GM12878 (cell line): Measurements from ENCODE around the gene ALX4. TPM values are rescaled to one million over a fixed set of nuclear protein-coding genes. Genes with fewer than 3 reads are reported as not detected.

Experiments
- ATAC-seq: fragments of 200-7000 bp; cut with Tn5 transposase; 3 replicates; pipeline ENCODE4 v1.9.1; 2020; ENCODE audit warnings: mild to moderate bottlenecking, moderate library complexity
- BruUV-seq: library from RNA; stranded (reverse); fragments of 400-500 nt; replicated peaks from 2 replicates; lab custom pipeline; 2021; lab: Mats Ljungman, UMichigan
- CTCF ChIA-PET: fragments of 300-600 bp; sonication (Branson Sonifier 250); formaldehyde crosslinking; extraction: SDS; loops from one replicate; lab custom pipeline; 2021; ENCODE audit warnings: inconsistent platforms; lab: Yijun Ruan, JAX
- POLR2A ChIA-PET: fragments of 350-600 bp; formaldehyde crosslinking; extraction: SDS; loops from one replicate; lab custom pipeline; 2021; ENCODE audit warnings: inconsistent platforms; lab: Charles Lee
- RAD21 ChIA-PET: fragments of 300-600 bp; sonication (Branson Sonifier 250); formaldehyde crosslinking; loops from one replicate; lab custom pipeline; 2023; ENCODE audit warnings: antibody characterized with exemption; ENCODE audit not compliant: unreplicated experiment; lab: Charles Lee
- SMC1A ChIA-PET: fragments of 300-600 bp; sonication (Branson Sonifier 250); formaldehyde crosslinking; loops from one replicate; lab custom pipeline; 2023; ENCODE audit not compliant: unreplicated experiment, uncharacterized antibody; lab: Charles Lee
- DNase-seq: peaks from one replicate; pipeline ENCODE4 v3.0.0-alpha.2; 2011; ENCODE audit warnings: low read depth, low spot score
- FAIRE-seq: peaks from 3 replicates; lab custom pipeline; 2011; peaks lifted over from hg19 to GRCh38; lab: Jason Lieb, UNC
- H2AFZ ChIP-seq: 2 replicates; pipeline ENCODE4 v1.6.0; 2011; ENCODE audit warnings: low read depth, low read length, control low read depth; ENCODE audit not compliant: control insufficient read depth
- H3K27ac ChIP-seq: 2 replicates; pipeline ENCODE4 v1.5.1; 2011; ENCODE audit warnings: control low read depth; ENCODE audit not compliant: control insufficient read depth, insufficient read depth
- H3K27me3 ChIP-seq, 2 experiments: replicated peaks in 1 of 2; 2 replicates each; pipeline versions ENCODE4 v1.6.0 to v1.6.1; 2011; ENCODE audit warnings: low read length in 1 of 2; ENCODE audit not compliant: control insufficient read depth in 2 of 2, insufficient read depth in 2 of 2
- H3K36me3 ChIP-seq, 2 experiments: 2 replicates each; pipeline ENCODE4 v1.5.1; 2011; ENCODE audit warnings: low read length in 1 of 2; ENCODE audit not compliant: control insufficient read depth in 2 of 2, insufficient read depth in 2 of 2
- H3K4me1 ChIP-seq: 2 replicates; pipeline ENCODE4 v1.6.1; 2011; ENCODE audit warnings: mild to moderate bottlenecking, low read length, moderate library complexity, mixed read lengths; ENCODE audit not compliant: control insufficient read depth, insufficient read depth
- H3K4me2 ChIP-seq: 2 replicates; pipeline ENCODE4 v1.6.0; 2011; ENCODE audit warnings: control low read depth; ENCODE audit not compliant: control insufficient read depth, insufficient read depth
- H3K4me3 ChIP-seq: fragments of 200-600 bp; sonication (generic); 2 replicates; pipeline ENCODE4 v1.5.1; 2016
- H3K79me2 ChIP-seq: 2 replicates; pipeline ENCODE4 v1.6.0; 2011; ENCODE audit warnings: low read length; ENCODE audit not compliant: control insufficient read depth, insufficient read depth
- H3K9ac ChIP-seq: 2 replicates; pipeline ENCODE4 v1.8.0; 2011; ENCODE audit warnings: low read length, control low read depth, mixed read lengths; ENCODE audit not compliant: control insufficient read depth, insufficient read depth
- H3K9me3 ChIP-seq: replicated peaks from 3 replicates; pipeline ENCODE4 v1.5.1; 2011; ENCODE audit warnings: mild to moderate bottlenecking, low read length; ENCODE audit not compliant: control insufficient read depth, insufficient read depth
- H4K20me1 ChIP-seq: 2 replicates; pipeline ENCODE4 v1.6.0; 2011; ENCODE audit not compliant: control insufficient read depth, insufficient read depth
- CREB1 ChIP-seq: IDR thresholded peaks from 2 replicates; pipeline ENCODE4 v1.6.1; 2012; ENCODE audit warnings: low read depth, mild to moderate bottlenecking, inconsistent platforms
- FOXK2 ChIP-seq: fragments of 450-650 bp; IDR thresholded peaks from 2 replicates; pipeline ENCODE4 v1.6.1; 2017; ENCODE audit warnings: mild to moderate bottlenecking, moderate library complexity
- GATAD2B ChIP-seq: fragments of 450-650 bp; conservative IDR thresholded peaks from 2 replicates; pipeline ENCODE4 v1.6.1; 2017; ENCODE audit warnings: low read depth, mild to moderate bottlenecking, moderate library complexity
- NFIC ChIP-seq: IDR thresholded peaks from 2 replicates; pipeline ENCODE4 v1.6.1; 2012; ENCODE audit warnings: low read depth, mild to moderate bottlenecking, inconsistent platforms, low read length, moderate library complexity
- PAX8 ChIP-seq: fragments of 450-650 bp; IDR thresholded peaks from 2 replicates; pipeline ENCODE4 v1.6.1; 2017; ENCODE audit warnings: mild to moderate bottlenecking, moderate library complexity
- SMAD1 ChIP-seq: fragments of 450-650 bp; IDR thresholded peaks from 2 replicates; pipeline ENCODE4 v1.6.1; 2018; ENCODE audit warnings: mild to moderate bottlenecking, low read depth; ENCODE audit not compliant: partially characterized antibody
- SMARCA5 ChIP-seq: fragments of 450-650 bp; IDR thresholded peaks from 2 replicates; pipeline ENCODE4 v1.6.1; 2017; ENCODE audit warnings: mild to moderate bottlenecking
- SMC3 ChIP-seq: IDR thresholded peaks from 2 replicates; pipeline ENCODE4 v1.6.1; 2011; ENCODE audit warnings: low read length, improper control_type of control experiment, borderline replicate concordance
- STAT1 ChIP-seq: fragments of 450-650 bp; conservative IDR thresholded peaks from 2 replicates; pipeline ENCODE4 v1.6.1; 2014; ENCODE audit warnings: antibody characterized with exemption, mild to moderate bottlenecking
- TCF7 ChIP-seq: IDR thresholded peaks from 2 replicates; pipeline ENCODE4 v1.6.1; 2014; ENCODE audit warnings: antibody characterized with exemption, borderline replicate concordance
- ZNF384 ChIP-seq: IDR thresholded peaks from 2 replicates; pipeline ENCODE4 v1.6.1; 2012; ENCODE audit warnings: low read depth, mild to moderate bottlenecking, low read length, improper control_type of control experiment, borderline replicate concordance
- WGBS: methylation state at CpG from one replicate; pipeline ENCODE4 v1.1.6; 2016; ENCODE audit warnings: low lambda C conversion rate; ENCODE audit not compliant: insufficient replicate concordance, insufficient coverage; ENCODE audit errors: missing lambda C conversion rate; 5-methylcytosine and 5-hydroxymethylcytosine counted together
- in situ Hi-C: fragments of 300-500 bp; cut with MboI; formaldehyde crosslinking; loops from 9 replicates; pipeline ENCODE4 v1.14.3; 2018; ENCODE audit warnings: mixed read lengths
- intact Hi-C: fragments of 100-400 bp; cut with micrococcal nuclease; formaldehyde crosslinking; loops from one replicate; pipeline ENCODE4 v1.14.2; 2022; ENCODE audit not compliant: unreplicated experiment
- polyA plus RNA-seq, 11 experiments: library from polyadenylated mRNA; depleted of rRNA in 4 of 11; unstranded in 6 of 11; stranded (reverse) in 5 of 11; fragments of >200 nt; fragmentation: Nextera tagmentation in 4 of 11; fragmentation: Illumina TruSeq in 1 of 11; extraction: Ambion mirVana in 4 of 11; extraction: Trizol in 1 of 11; gene quantifications; 1 replicate in 1 of 11; 2 replicates in 10 of 11; pipeline versions ENCODE4 v1.2.1 to v1.2.3, GENCODE V29; 2011 to 2016; ENCODE audit warnings: inconsistent platforms in 2 of 11, missing spikeins in 2 of 11, low read depth in 1 of 11
- total RNA-seq, 4 experiments: library from RNA; depleted of rRNA in 3 of 4; stranded (reverse); fragments of >200 nt in 3 of 4; fragmentation: Illumina TruSeq in 1 of 4; extraction: Trizol in 1 of 4; gene quantifications; 2 replicates each; pipeline versions ENCODE4 v1.2.1 to v1.2.3, GENCODE V29; 2013 to 2021
- TF ChIP-seq, protein P1 (sequence below): IDR thresholded peaks from 2 replicates; pipeline ENCODE4 v1.6.1; 2011; ENCODE audit warnings: low read depth, mild to moderate bottlenecking, low read length, moderate library complexity, borderline replicate concordance; ENCODE audit errors: extremely low read depth
- TF ChIP-seq, protein P2 (sequence below): IDR thresholded peaks from 2 replicates; pipeline ENCODE4 v1.6.1; 2012; ENCODE audit warnings: low read length, inconsistent platforms
- TF ChIP-seq, protein P3 (sequence below): IDR thresholded peaks from 2 replicates; pipeline ENCODE4 v1.6.1; 2012; ENCODE audit warnings: low read depth, low read length, improper control_type of control experiment

Gene ALX4
- total and polyA plus RNA-seq, 10 of the 15 experiments (the other 5 are each of a cell fraction or from before 2014, with no cell fraction given) = not detected

DNA sequence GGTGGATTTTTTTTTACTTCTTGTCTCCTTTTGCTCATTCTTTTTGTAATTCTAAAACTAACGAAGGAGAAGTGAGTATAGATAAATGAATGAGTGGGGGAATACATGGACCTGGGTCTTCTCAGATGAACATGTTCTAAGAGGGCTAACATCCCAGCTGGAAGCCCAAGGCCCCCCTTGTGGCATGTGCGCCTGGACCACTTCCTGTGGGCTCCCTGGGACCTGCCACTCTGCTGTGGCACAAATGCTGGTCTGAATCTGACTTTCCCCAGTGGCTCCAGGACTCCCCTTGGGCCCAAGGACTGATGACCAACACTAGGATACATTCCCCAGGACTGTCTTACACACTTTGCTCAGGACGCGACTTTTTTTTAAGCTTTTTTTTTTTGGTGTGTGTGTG is 32.7 kb upstream of the ALX4 start:
- peaks cover 1 to 5% of the 10 kb centered on the region in 2 experiments; a peak in 3 of 4 replicates for H3K27me3 ChIP-seq
- BruUV-seq = no TSS peak
- WGBS = 63% methylated on average over 4 of the region's 4 CpGs
- ChIA-PET POLR2A (no interaction called here), RAD21 (no interaction called here), SMC1A (no interaction called here), CTCF (no interaction called here)
- H3K79me2 ChIP-seq = no peaks in the 10 kb centered on the region
- no peaks in the 10 kb centered on the region for H4K20me1 ChIP-seq
- in situ Hi-C loops (no loop called here), intact Hi-C loops (no loop called here)
- no peaks in the 10 kb centered on the region for H3K4me1 ChIP-seq
- H3K4me2 ChIP-seq = no peak overlapping the region
- H3K4me3 ChIP-seq = no peak overlapping the region
- no peak for ATAC-seq
- H3K27ac ChIP-seq = no peak overlapping the region
- H3K9me3 ChIP-seq = no peaks in the 10 kb centered on the region
- no peak for DNase-seq
- no peaks in the 10 kb centered on the region for H3K36me3 ChIP-seq
- no peak for TF ChIP-seq PAX8
- TF ChIP-seq SMARCA5 = no peak
- TF ChIP-seq, protein P1, sequence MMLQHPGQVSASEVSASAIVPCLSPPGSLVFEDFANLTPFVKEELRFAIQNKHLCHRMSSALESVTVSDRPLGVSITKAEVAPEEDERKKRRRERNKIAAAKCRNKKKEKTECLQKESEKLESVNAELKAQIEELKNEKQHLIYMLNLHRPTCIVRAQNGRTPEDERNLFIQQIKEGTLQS = no peak
- TF ChIP-seq, protein P2, sequence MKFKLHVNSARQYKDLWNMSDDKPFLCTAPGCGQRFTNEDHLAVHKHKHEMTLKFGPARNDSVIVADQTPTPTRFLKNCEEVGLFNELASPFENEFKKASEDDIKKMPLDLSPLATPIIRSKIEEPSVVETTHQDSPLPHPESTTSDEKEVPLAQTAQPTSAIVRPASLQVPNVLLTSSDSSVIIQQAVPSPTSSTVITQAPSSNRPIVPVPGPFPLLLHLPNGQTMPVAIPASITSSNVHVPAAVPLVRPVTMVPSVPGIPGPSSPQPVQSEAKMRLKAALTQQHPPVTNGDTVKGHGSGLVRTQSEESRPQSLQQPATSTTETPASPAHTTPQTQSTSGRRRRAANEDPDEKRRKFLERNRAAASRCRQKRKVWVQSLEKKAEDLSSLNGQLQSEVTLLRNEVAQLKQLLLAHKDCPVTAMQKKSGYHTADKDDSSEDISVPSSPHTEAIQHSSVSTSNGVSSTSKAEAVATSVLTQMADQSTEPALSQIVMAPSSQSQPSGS = no peak
- no peak for TF ChIP-seq STAT1
- TF ChIP-seq NFIC = no peak
- TF ChIP-seq, protein P3, sequence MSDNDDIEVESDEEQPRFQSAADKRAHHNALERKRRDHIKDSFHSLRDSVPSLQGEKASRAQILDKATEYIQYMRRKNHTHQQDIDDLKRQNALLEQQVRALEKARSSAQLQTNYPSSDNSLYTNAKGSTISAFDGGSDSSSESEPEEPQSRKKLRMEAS = no peak
- no peak for TF ChIP-seq SMAD1
- no peak for TF ChIP-seq CREB1
- TF ChIP-seq FOXK2 = no peak
- TF ChIP-seq GATAD2B = no peak
- TF ChIP-seq ZNF384 = no peak
- TF ChIP-seq SMC3 = no peak
- TF ChIP-seq TCF7 = no peak
- H2AFZ ChIP-seq = no peak overlapping the region
- no peak overlapping the region for H3K9ac ChIP-seq
- no peak for FAIRE-seq
